ENCODE measurements around the gene PPP1R3A. TPM values are rescaled to one million over a fixed set of nuclear protein-coding genes. Genes with fewer than 3 reads are reported as not detected.
A peak's percentile ranks its signal among the peaks of the same experiment; 100 is the strongest.

The PPP1R3A gene
- total and polyA plus RNA-seq, 2 experiments from 2014 or later: not detected

DNA sequence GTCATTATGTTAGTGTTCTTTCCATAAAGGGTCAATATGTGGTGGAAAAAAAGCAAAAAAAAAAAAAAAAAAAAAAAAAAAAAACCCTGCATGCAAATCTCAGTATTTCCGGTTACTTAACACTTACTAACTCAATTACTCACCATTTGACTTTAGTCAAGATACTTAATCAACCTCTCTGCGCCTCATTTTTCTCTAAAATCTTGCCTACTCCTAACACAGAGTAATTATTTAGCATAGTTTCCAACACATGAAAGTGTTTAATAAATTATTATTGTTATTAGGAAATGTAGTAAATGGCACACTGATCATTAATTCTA is 27.8 kb downstream of the PPP1R3A start:
- Histone ChIP-seq H3K9me2 (ENCODE audit: insufficient read depth) (no peaks in the 10 kb centered on the region), H4K20me1 (ENCODE audit: insufficient read depth) (no peaks in the 10 kb centered on the region), H3K27me3 (replicated peaks; ENCODE audit: insufficient read depth) (no peaks in the 10 kb centered on the region), H3K79me2 (ENCODE audit: insufficient read depth) (no peaks in the 10 kb centered on the region), H3K4me2 (ENCODE audit: unreplicated experiment) (no peak overlapping the region), H3K9ac (no peak overlapping the region), H3F3A (ENCODE audit: insufficient read depth) (peaks cover 37% of the 10 kb centered on the region), H3K36me3 (ENCODE audit: low read depth) (no peaks in the 10 kb centered on the region), H3K4me3 (no peak overlapping the region), H3K4me1 (ENCODE audit: insufficient read depth) (peaks cover 28% of the 10 kb centered on the region), H3K9me3 (ENCODE audit: low read depth) (no peaks in the 10 kb centered on the region), H2AFZ (no peak overlapping the region), H3K27ac (peak overlapping the region; percentile 6; the same call in 1 of the 2 replicates)
- WGBS, 2 experiments (ENCODE audit: low coverage in 1 of 2, low lambda C conversion rate in 2 of 2, missing lambda C conversion rate in 2 of 2): 26 to 33% methylated on average over 2 of the region's 2 CpGs
- peak; percentile 42 for DNase-seq
- TF ChIP-seq EZH2phosphoT487 (IDR thresholded peaks at IDR 0.05; ENCODE audit: insufficient read depth, low read depth) (no peak), EZH2 (IDR thresholded peaks at IDR 0.05; ENCODE audit: insufficient read depth, poor library complexity, severe bottlenecking) (no peak)
- in situ Hi-C loops (cut with MboI): no loop called here

DNA sequence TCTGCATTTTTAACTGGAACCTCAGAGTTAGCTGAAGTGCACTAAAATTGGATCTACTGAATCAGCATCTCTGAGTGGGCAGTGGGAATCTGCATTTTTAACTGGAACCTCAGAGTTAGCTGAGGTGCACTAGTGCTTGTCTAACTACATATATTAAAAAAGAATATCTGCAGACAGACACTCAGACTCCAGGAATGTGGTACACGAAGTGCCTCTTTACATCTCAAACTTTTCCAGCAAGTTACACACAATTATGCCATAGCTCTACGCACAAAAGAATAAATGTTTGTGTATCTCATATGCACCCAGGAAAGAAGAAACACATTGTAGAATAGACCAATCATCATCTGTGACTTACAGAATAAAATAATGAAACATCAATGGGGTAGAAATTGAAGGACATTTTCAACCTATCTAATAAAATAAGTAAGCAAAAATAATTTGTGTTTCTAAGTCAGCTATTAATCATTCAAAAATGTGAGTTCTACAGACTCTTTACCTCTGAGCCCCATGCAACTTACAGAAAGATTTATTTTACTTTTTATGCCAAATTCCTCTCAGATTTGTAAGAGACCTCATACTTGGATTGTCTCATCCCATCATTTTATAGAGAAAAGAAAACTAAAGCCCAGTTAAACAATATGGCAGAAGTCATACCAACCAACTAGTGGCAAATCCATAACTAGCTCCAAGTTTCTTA is 28.3 kb downstream of the PPP1R3A start:
- Histone ChIP-seq H3K4me3 (no peak overlapping the region), H3K4me1 (ENCODE audit: insufficient read depth) (peaks cover 28% of the 10 kb centered on the region), H3F3A (ENCODE audit: insufficient read depth) (peaks cover 37% of the 10 kb centered on the region), H3K79me2 (ENCODE audit: insufficient read depth) (no peaks in the 10 kb centered on the region), H3K36me3 (ENCODE audit: low read depth) (no peaks in the 10 kb centered on the region), H3K4me2 (ENCODE audit: unreplicated experiment) (peak overlapping the region; percentile 32), H4K20me1 (ENCODE audit: insufficient read depth) (no peaks in the 10 kb centered on the region), H3K27me3 (replicated peaks; ENCODE audit: insufficient read depth) (no peaks in the 10 kb centered on the region), H3K27ac (peak overlapping the region; percentile 6), H3K9me2 (ENCODE audit: insufficient read depth) (no peaks in the 10 kb centered on the region), H3K9me3 (ENCODE audit: low read depth) (no peaks in the 10 kb centered on the region), H3K9ac (no peak overlapping the region), H2AFZ (peak overlapping the region; percentile 31; the same call in 1 of the 2 replicates)
- 28 to 37% methylated on average over 2 of the region's 2 CpGs for WGBS, 2 experiments (ENCODE audit: low coverage in 1 of 2, low lambda C conversion rate in 2 of 2, missing lambda C conversion rate in 2 of 2)
- TF ChIP-seq EZH2phosphoT487 (IDR thresholded peaks at IDR 0.05; ENCODE audit: insufficient read depth, low read depth) (no peak), EZH2 (IDR thresholded peaks at IDR 0.05; ENCODE audit: insufficient read depth, poor library complexity, severe bottlenecking) (no peak)
- DNase-seq: peak; percentile 46
- in situ Hi-C loops (cut with MboI): no loop called here

DNA sequence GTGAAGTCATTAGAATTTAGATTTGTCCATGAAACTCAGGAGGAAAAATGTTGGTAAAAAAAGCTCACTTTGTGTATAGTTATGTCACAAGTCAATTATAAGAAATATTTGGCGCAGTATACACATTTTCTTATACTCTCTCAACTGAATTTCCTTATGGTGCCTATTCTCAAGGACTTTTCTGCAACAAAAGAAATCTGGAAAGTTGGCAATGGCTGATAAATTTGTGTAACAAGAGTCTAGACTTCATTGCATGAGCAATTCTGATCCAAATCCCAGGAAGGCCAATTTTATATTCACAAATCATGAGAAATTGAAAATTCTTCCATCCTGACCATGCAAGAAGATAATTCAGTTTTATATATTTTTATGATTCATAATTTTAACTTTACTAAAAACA is 35.7 kb downstream of the PPP1R3A start:
- no peaks in the 10 kb centered on the region for H3K27me3 ChIP-seq (replicated peaks; ENCODE audit: insufficient read depth)
- H3F3A ChIP-seq (ENCODE audit: insufficient read depth): no peaks in the 10 kb centered on the region
- H3K9ac ChIP-seq: no peak overlapping the region
- H3K27ac ChIP-seq: no peak overlapping the region
- H3K4me3 ChIP-seq: no peak overlapping the region
- TF ChIP-seq EZH2 (IDR thresholded peaks at IDR 0.05; ENCODE audit: insufficient read depth, poor library complexity, severe bottlenecking) (no peak), EZH2phosphoT487 (IDR thresholded peaks at IDR 0.05; ENCODE audit: insufficient read depth, low read depth) (no peak)
- no peaks in the 10 kb centered on the region for H3K36me3 ChIP-seq (ENCODE audit: low read depth)
- H3K79me2 ChIP-seq (ENCODE audit: insufficient read depth): no peaks in the 10 kb centered on the region
- H3K4me2 ChIP-seq (ENCODE audit: unreplicated experiment): no peak overlapping the region
- H3K9me2 ChIP-seq (ENCODE audit: insufficient read depth): no peaks in the 10 kb centered on the region
- in situ Hi-C loops (cut with MboI): no loop called here
- no peak for DNase-seq
- H4K20me1 ChIP-seq (ENCODE audit: insufficient read depth): no peaks in the 10 kb centered on the region
- H3K4me1 ChIP-seq (ENCODE audit: insufficient read depth): no peaks in the 10 kb centered on the region
- WGBS, 2 experiments (ENCODE audit: low coverage in 1 of 2, low lambda C conversion rate in 2 of 2, missing lambda C conversion rate in 2 of 2): 38 to 41% methylated on average over 1 of the region's 1 CpG
- no peaks in the 10 kb centered on the region for H3K9me3 ChIP-seq (ENCODE audit: low read depth)
- no peak overlapping the region for H2AFZ ChIP-seq

DNA sequence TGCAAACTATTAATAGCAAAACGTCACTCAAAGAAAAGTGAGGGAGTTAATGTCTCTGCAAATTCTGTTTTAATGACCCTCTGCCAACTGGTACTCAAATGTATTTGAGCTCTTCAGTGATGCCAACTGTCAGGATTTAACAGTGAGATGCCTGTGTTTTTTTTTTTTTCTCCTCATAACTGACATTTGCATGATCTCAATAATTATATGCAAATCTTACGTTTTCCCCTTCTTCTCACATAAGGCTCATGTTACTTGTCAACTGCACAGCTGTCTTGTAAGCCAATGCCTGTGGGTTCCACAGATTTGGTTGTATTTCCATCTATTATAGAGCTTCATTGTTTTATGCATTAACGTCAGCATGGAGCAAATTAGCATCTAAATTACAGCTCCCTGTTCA is 38.2 kb downstream of the PPP1R3A start:
- in situ Hi-C loops (cut with MboI): no loop called here
- no peaks in the 10 kb centered on the region for H3K4me1 ChIP-seq (ENCODE audit: insufficient read depth)
- no peaks in the 10 kb centered on the region for H3K9me3 ChIP-seq (ENCODE audit: low read depth)
- H4K20me1 ChIP-seq (ENCODE audit: insufficient read depth): no peaks in the 10 kb centered on the region
- no peak for DNase-seq
- no peak overlapping the region for H3K4me2 ChIP-seq (ENCODE audit: unreplicated experiment)
- no peaks in the 10 kb centered on the region for H3K79me2 ChIP-seq (ENCODE audit: insufficient read depth)
- H3K4me3 ChIP-seq: no peak overlapping the region
- 2 to 9% methylated on average over 3 of the region's 3 CpGs for WGBS, 2 experiments (ENCODE audit: low coverage in 1 of 2, low lambda C conversion rate in 2 of 2, missing lambda C conversion rate in 2 of 2)
- no peaks in the 10 kb centered on the region for H3K9me2 ChIP-seq (ENCODE audit: insufficient read depth)
- H3K36me3 ChIP-seq (ENCODE audit: low read depth): no peaks in the 10 kb centered on the region
- no peak overlapping the region for H2AFZ ChIP-seq
- no peak overlapping the region for H3K9ac ChIP-seq
- H3F3A ChIP-seq (ENCODE audit: insufficient read depth): no peaks in the 10 kb centered on the region
- TF ChIP-seq EZH2phosphoT487 (IDR thresholded peaks at IDR 0.05; ENCODE audit: insufficient read depth, low read depth): no peak
- TF ChIP-seq EZH2 (IDR thresholded peaks at IDR 0.05; ENCODE audit: insufficient read depth, poor library complexity, severe bottlenecking): no peak
- H3K27me3 ChIP-seq (replicated peaks; ENCODE audit: insufficient read depth): no peaks in the 10 kb centered on the region
- no peak overlapping the region for H3K27ac ChIP-seq
